IMR-90 (cell line): ENCODE data around the gene CHCHD4. TPM values are rescaled to one million over a fixed set of nuclear protein-coding genes. Genes with fewer than 3 reads are reported as not detected.

Source experiments
- ATAC-seq: fragments of 200-7000 bp; cut with Tn5 transposase; 2 replicates; pipeline ENCODE4 v1.9.1; 2020; ENCODE audit warnings: low read depth, mild to moderate bottlenecking, moderate library complexity
- BruUV-seq: library from RNA; stranded (reverse); fragments of 400-500 nt; replicated peaks from 2 replicates; lab custom pipeline; 2021; lab: Mats Ljungman, UMichigan
- CTCF ChIA-PET: fragments of 300-600 bp; formaldehyde crosslinking; extraction: SDS; loops from one replicate; lab custom pipeline; 2021; ENCODE audit warnings: antibody characterized with exemption; lab: Yijun Ruan, JAX
- POLR2A ChIA-PET: fragments of 300-600 bp; sonication (Branson Sonifier 250); formaldehyde crosslinking; loops from one replicate; lab custom pipeline; 2022; ENCODE audit warnings: antibody characterized with exemption; ENCODE audit not compliant: unreplicated experiment; lab: Charles Lee
- DNase-seq: peaks from one replicate; pipeline ENCODE4 v3.0.0; 2013
- H2AFZ ChIP-seq: replicated peaks from 2 replicates; pipeline ENCODE3; 2013; ENCODE audit warnings: low read length, mild to moderate bottlenecking; ENCODE audit not compliant: poor library complexity
- H2AK5ac ChIP-seq: 2 replicates; pipeline ENCODE4 v1.6.1; 2013; ENCODE audit warnings: low read depth, low read length, inconsistent platforms
- H2AK9ac ChIP-seq: replicated peaks from 2 replicates; pipeline ENCODE3; 2013; ENCODE audit warnings: mild to moderate bottlenecking, low read depth, low read length, moderate library complexity; ENCODE audit not compliant: poor library complexity
- H2BK120ac ChIP-seq: 2 replicates; pipeline ENCODE4 v1.6.1; 2013; ENCODE audit warnings: low read depth, low read length, inconsistent platforms
- H2BK15ac ChIP-seq: 3 replicates; pipeline ENCODE4 v1.6.1; 2013; ENCODE audit warnings: low read depth, low read length, inconsistent platforms
- H2BK20ac ChIP-seq: 2 replicates; pipeline ENCODE4 v1.6.1; 2013; ENCODE audit warnings: low read depth, mild to moderate bottlenecking, inconsistent platforms, low read length, moderate library complexity
- H2BK5ac ChIP-seq: 2 replicates; pipeline ENCODE4 v1.6.1; 2013; ENCODE audit warnings: mild to moderate bottlenecking, low read depth, low read length, inconsistent platforms; ENCODE audit not compliant: poor library complexity, severe bottlenecking
- H3K14ac ChIP-seq: replicated peaks from 2 replicates; pipeline ENCODE4 v1.6.1; 2013; ENCODE audit warnings: low read depth, low read length, inconsistent platforms
- H3K18ac ChIP-seq: 2 replicates; pipeline ENCODE4 v1.6.1; 2013; ENCODE audit warnings: low read depth, low read length, control low read depth
- H3K23ac ChIP-seq: 2 replicates; pipeline ENCODE4 v1.6.1; 2013; ENCODE audit warnings: low read depth, low read length, inconsistent platforms
- H3K27ac ChIP-seq: 2 replicates; pipeline ENCODE4 v1.5.1; 2013; ENCODE audit warnings: mild to moderate bottlenecking, control low read depth, low read length; ENCODE audit not compliant: insufficient read depth
- H3K27me3 ChIP-seq: 2 replicates; pipeline ENCODE4 v1.6.1; 2013; ENCODE audit warnings: low read length; ENCODE audit not compliant: control insufficient read depth, insufficient read depth
- H3K36me3 ChIP-seq: 2 replicates; pipeline ENCODE4 v1.6.1; 2013; ENCODE audit warnings: low read length, mixed read lengths; ENCODE audit not compliant: control insufficient read depth, insufficient read depth
- H3K4ac ChIP-seq: 2 replicates; pipeline ENCODE4 v1.6.1; 2013; ENCODE audit warnings: low read depth, low read length, inconsistent platforms
- H3K4me1 ChIP-seq: 2 replicates; pipeline ENCODE4 v1.6.1; 2013; ENCODE audit warnings: low read length, mixed read lengths; ENCODE audit not compliant: control insufficient read depth, insufficient read depth
- H3K4me2 ChIP-seq: 2 replicates; pipeline ENCODE4 v1.6.1; 2013; ENCODE audit warnings: low read depth, mild to moderate bottlenecking, control low read depth, low read length, moderate library complexity
- H3K4me3 ChIP-seq: 2 replicates; pipeline ENCODE4 v1.5.1; 2013; ENCODE audit warnings: low read depth, mild to moderate bottlenecking, control low read depth, low read length, moderate library complexity; ENCODE audit not compliant: insufficient read depth
- H3K56ac ChIP-seq: 2 replicates; pipeline ENCODE4 v1.6.1; 2013; ENCODE audit warnings: low read length, inconsistent platforms; ENCODE audit not compliant: insufficient read depth; ENCODE audit errors: extremely low read depth
- H3K79me1 ChIP-seq, 2 experiments: 2 replicates each; pipeline ENCODE4 v1.6.1; 2013; ENCODE audit warnings: low read length in 2 of 2, inconsistent platforms in 1 of 2, low read depth in 1 of 2
- H3K9ac ChIP-seq: 2 replicates; pipeline ENCODE4 v1.6.1; 2013; ENCODE audit warnings: low read depth, low read length, control low read depth
- H3K9me1 ChIP-seq: 2 replicates; pipeline ENCODE4 v1.6.1; 2013; ENCODE audit warnings: low read length, inconsistent platforms; ENCODE audit not compliant: insufficient read depth
- H3K9me3 ChIP-seq: 2 replicates; pipeline ENCODE4 v1.6.1; 2013; ENCODE audit warnings: low read length; ENCODE audit not compliant: control insufficient read depth, insufficient read depth
- H4K20me1 ChIP-seq: 2 replicates; pipeline ENCODE4 v1.6.1; 2013; ENCODE audit warnings: low read length, inconsistent platforms; ENCODE audit not compliant: insufficient read depth
- H4K5ac ChIP-seq: 2 replicates; pipeline ENCODE4 v1.6.1; 2013; ENCODE audit warnings: mild to moderate bottlenecking, low read depth, low read length, control low read depth
- H4K8ac ChIP-seq, 2 experiments: 2 replicates each; pipeline ENCODE4 v1.6.1; 2013; ENCODE audit warnings: low read depth in 2 of 2, low read length in 2 of 2, control low read depth in 1 of 2, inconsistent platforms in 1 of 2
- H4K91ac ChIP-seq: 2 replicates; pipeline ENCODE4 v1.6.1; 2013; ENCODE audit warnings: low read depth, low read length, inconsistent platforms; ENCODE audit not compliant: insufficient read depth
- BHLHE40 ChIP-seq: fragments of 150-350 bp; IDR thresholded peaks from 2 replicates; pipeline ENCODE4 v1.6.1; 2016; ENCODE audit warnings: mild to moderate bottlenecking, low read depth, low read length
- CEBPB ChIP-seq: IDR thresholded peaks from 2 replicates; pipeline ENCODE4 v1.6.1; 2012; ENCODE audit warnings: low read depth, low read length, improper control_type of control experiment
- CHD1 ChIP-seq: IDR thresholded peaks from 2 replicates; pipeline ENCODE4 v1.6.1; 2012; ENCODE audit warnings: low read depth, low read length, improper control_type of control experiment
- FOS ChIP-seq: fragments of 150-350 bp; IDR thresholded peaks from 2 replicates; pipeline ENCODE4 v1.6.1; 2016; ENCODE audit warnings: low read depth, low read length
- MAFK ChIP-seq: IDR thresholded peaks from 2 replicates; pipeline ENCODE4 v1.6.1; 2012; ENCODE audit warnings: low read depth, low read length, improper control_type of control experiment
- MAZ ChIP-seq: IDR thresholded peaks from 2 replicates; pipeline ENCODE4 v1.6.1; 2012; ENCODE audit warnings: low read depth, mild to moderate bottlenecking, low read length, improper control_type of control experiment, moderate library complexity, borderline replicate concordance
- MXI1 ChIP-seq: IDR thresholded peaks from 2 replicates; pipeline ENCODE4 v1.6.1; 2012; ENCODE audit warnings: low read depth, mild to moderate bottlenecking, low read length, moderate library complexity, borderline replicate concordance
- NFE2L2 ChIP-seq: fragments of 150-350 bp; IDR thresholded peaks from 2 replicates; pipeline ENCODE4 v1.6.1; 2016; ENCODE audit warnings: low read depth, mild to moderate bottlenecking, low read length
- POLR2A ChIP-seq: IDR thresholded peaks from 2 replicates; pipeline ENCODE4 v1.6.1; 2012; ENCODE audit warnings: mild to moderate bottlenecking, low read depth, low read length
- RAD21 ChIP-seq: IDR thresholded peaks from 2 replicates; pipeline ENCODE4 v1.6.1; 2012; ENCODE audit warnings: low read length, improper control_type of control experiment
- RCOR1 ChIP-seq: IDR thresholded peaks from 2 replicates; pipeline ENCODE4 v1.6.1; 2012; ENCODE audit warnings: mild to moderate bottlenecking, low read length, improper control_type of control experiment; ENCODE audit not compliant: insufficient replicate concordance
- RFX5 ChIP-seq: IDR thresholded peaks from 2 replicates; pipeline ENCODE4 v1.8.0; 2012; ENCODE audit warnings: low read depth, mild to moderate bottlenecking, low read length, moderate library complexity
- SMC3 ChIP-seq: fragments of 150-350 bp; IDR thresholded peaks from 2 replicates; pipeline ENCODE4 v1.6.1; 2016; ENCODE audit warnings: low read depth, mild to moderate bottlenecking, antibody characterized with exemption, low read length, moderate library complexity
- WGBS, 2 experiments: methylation state at CpG; one replicate each; pipeline versions ENCODE4 v1.1.5 to v1.1.7; 2013; ENCODE audit warnings: missing lambda C conversion rate in 2 of 2; ENCODE audit not compliant: insufficient read length in 1 of 2; ENCODE audit errors: extremely low coverage in 2 of 2; 5-methylcytosine and 5-hydroxymethylcytosine counted together
- dilution Hi-C: fragments of 300-500 bp; cut with HindIII; formaldehyde crosslinking; loops from one replicate; pipeline ENCODE4 v1.14.3; 2018; ENCODE audit warnings: low sequenced_read_pairs; ENCODE audit not compliant: unreplicated experiment
- in situ Hi-C: fragments of 300-500 bp; cut with MboI; formaldehyde crosslinking; loops from 3 replicates; pipeline ENCODE4 v1.14.3; 2019; ENCODE audit warnings: low sequenced_read_pairs, inconsistent platforms, mixed read lengths
- intact Hi-C: fragments of 100-400 bp; cut with micrococcal nuclease; formaldehyde crosslinking; loops from 2 replicates; pipeline ENCODE4 v1.10.0; 2022
- polyA plus RNA-seq, 3 experiments: library from polyadenylated mRNA; depleted of rRNA; stranded (reverse); fragments of >200 nt; gene quantifications; 2 replicates each; pipeline ENCODE4 v1.2.3, GENCODE V29; 2012; ENCODE audit warnings: low replicate concordance in 1 of 3
- total RNA-seq: library from RNA; depleted of rRNA; stranded (reverse); fragments of >200 nt; gene quantifications from 2 replicates; pipeline ENCODE4 v1.2.3, GENCODE V29; 2012
- TF ChIP-seq, protein P1 (sequence below): fragments of 150-350 bp; IDR thresholded peaks from 2 replicates; pipeline ENCODE4 v1.6.1; 2016; ENCODE audit warnings: low read depth, mild to moderate bottlenecking, low read length, moderate library complexity, borderline replicate concordance
- TF ChIP-seq, protein P2 (sequence below): conservative IDR thresholded peaks from 2 replicates; pipeline ENCODE4 v1.5.1; 2012; ENCODE audit warnings: mild to moderate bottlenecking, low read depth, low read length, improper control_type of control experiment
- TF ChIP-seq, protein P3 (sequence below): fragments of 150-350 bp; IDR thresholded peaks from 2 replicates; pipeline ENCODE4 v1.6.1; 2017; ENCODE audit warnings: mild to moderate bottlenecking, antibody characterized with exemption, low read length, low read depth

CHCHD4 gene
- total and polyA plus RNA-seq, 2 of the 4 experiments (the other 2 are of a cell fraction): 9.0 to 9.8 TPM

DNA sequence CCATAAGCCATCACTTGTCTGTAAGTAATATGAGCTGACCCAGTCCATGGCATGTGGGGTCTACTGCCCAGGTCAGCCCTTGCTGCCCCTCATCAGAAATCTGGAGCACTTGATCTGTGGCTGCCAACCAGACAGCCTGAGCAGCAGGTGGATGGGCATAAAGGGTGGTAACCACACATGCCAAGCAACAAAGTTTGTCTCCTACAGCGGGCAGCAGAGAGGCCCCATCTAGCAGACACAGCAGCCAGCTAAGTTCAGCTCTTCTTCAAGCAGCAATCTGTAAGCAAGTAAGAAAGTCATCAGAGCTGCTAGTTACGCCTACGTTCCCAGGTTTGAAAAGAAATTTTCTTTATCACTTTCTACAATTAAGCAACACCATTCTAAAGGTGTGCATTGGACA lies 27.9 kb downstream of the CHCHD4 start:
- H3K23ac ChIP-seq: no peak overlapping the region
- no peak overlapping the region for H4K8ac ChIP-seq
- no peak for ATAC-seq
- no peak overlapping the region for H2BK120ac ChIP-seq
- ChIA-PET POLR2A (no interaction called here), CTCF (no interaction called here)
- H3K18ac ChIP-seq: no peak overlapping the region
- no peak overlapping the region for H3K9ac ChIP-seq
- in situ Hi-C loops (no loop called here), dilution Hi-C loops (no loop called here), intact Hi-C loops (no loop called here)
- H3K4me1 ChIP-seq: no peaks in the 10 kb centered on the region
- H2AFZ ChIP-seq: no peak overlapping the region
- H2BK15ac ChIP-seq: no peak overlapping the region
- H4K5ac ChIP-seq: no peak overlapping the region
- no peak overlapping the region for H2BK5ac ChIP-seq
- H3K56ac ChIP-seq: no peak overlapping the region
- no TSS peak for BruUV-seq
- no peaks in the 10 kb centered on the region for H3K79me1 ChIP-seq
- H3K27ac ChIP-seq: no peak overlapping the region
- H2AK5ac ChIP-seq: no peak overlapping the region
- H4K91ac ChIP-seq: no peak overlapping the region
- H3K9me1 ChIP-seq: no peaks in the 10 kb centered on the region
- no peaks in the 10 kb centered on the region for H4K20me1 ChIP-seq
- no peak overlapping the region for H3K4ac ChIP-seq
- no peak overlapping the region for H3K4me2 ChIP-seq
- DNase-seq: no peak
- no peak overlapping the region for H2BK20ac ChIP-seq
- H3K4me3 ChIP-seq: no peak overlapping the region
- H3K14ac ChIP-seq: no peak overlapping the region
- no peak overlapping the region for H2AK9ac ChIP-seq
- TF ChIP-seq SMC3 (no peak), CHD1 (no peak), MXI1 (no peak), RAD21 (no peak), CEBPB (no peak), MAZ (no peak), BHLHE40 (no peak), NFE2L2 (no peak), FOS (no peak), POLR2A (no peak), RCOR1 (no peak), RFX5 (no peak), MAFK (no peak)
- TF ChIP-seq, protein P1, sequence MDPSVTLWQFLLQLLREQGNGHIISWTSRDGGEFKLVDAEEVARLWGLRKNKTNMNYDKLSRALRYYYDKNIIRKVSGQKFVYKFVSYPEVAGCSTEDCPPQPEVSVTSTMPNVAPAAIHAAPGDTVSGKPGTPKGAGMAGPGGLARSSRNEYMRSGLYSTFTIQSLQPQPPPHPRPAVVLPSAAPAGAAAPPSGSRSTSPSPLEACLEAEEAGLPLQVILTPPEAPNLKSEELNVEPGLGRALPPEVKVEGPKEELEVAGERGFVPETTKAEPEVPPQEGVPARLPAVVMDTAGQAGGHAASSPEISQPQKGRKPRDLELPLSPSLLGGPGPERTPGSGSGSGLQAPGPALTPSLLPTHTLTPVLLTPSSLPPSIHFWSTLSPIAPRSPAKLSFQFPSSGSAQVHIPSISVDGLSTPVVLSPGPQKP: no peak
- TF ChIP-seq, protein P2, sequence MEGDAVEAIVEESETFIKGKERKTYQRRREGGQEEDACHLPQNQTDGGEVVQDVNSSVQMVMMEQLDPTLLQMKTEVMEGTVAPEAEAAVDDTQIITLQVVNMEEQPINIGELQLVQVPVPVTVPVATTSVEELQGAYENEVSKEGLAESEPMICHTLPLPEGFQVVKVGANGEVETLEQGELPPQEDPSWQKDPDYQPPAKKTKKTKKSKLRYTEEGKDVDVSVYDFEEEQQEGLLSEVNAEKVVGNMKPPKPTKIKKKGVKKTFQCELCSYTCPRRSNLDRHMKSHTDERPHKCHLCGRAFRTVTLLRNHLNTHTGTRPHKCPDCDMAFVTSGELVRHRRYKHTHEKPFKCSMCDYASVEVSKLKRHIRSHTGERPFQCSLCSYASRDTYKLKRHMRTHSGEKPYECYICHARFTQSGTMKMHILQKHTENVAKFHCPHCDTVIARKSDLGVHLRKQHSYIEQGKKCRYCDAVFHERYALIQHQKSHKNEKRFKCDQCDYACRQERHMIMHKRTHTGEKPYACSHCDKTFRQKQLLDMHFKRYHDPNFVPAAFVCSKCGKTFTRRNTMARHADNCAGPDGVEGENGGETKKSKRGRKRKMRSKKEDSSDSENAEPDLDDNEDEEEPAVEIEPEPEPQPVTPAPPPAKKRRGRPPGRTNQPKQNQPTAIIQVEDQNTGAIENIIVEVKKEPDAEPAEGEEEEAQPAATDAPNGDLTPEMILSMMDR: no peak
- TF ChIP-seq, protein P3, sequence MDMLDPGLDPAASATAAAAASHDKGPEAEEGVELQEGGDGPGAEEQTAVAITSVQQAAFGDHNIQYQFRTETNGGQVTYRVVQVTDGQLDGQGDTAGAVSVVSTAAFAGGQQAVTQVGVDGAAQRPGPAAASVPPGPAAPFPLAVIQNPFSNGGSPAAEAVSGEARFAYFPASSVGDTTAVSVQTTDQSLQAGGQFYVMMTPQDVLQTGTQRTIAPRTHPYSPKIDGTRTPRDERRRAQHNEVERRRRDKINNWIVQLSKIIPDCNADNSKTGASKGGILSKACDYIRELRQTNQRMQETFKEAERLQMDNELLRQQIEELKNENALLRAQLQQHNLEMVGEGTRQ: no peak
- H3K27me3 ChIP-seq: 0 out of 2 replicates have a peak, but pooled peaks cover 1% of the 10 kb centered on the region
- no peaks in the 10 kb centered on the region for H3K9me3 ChIP-seq
- WGBS, 2 experiments: no CpG with 5 or more reads among the region's 3 CpGs
- no peaks in the 10 kb centered on the region for H3K36me3 ChIP-seq
